Esophagus muscularis mucosa (tissue), 4 donors: ENCODE measurements around the gene FOXK1. TPM values are rescaled to one million over a fixed set of nuclear protein-coding genes. Genes with fewer than 3 reads are reported as not detected.

Experiments
- DNase-seq: peaks from one replicate; pipeline ENCODE4 v3.0.0-alpha.2; 2017; ENCODE audit errors: extremely low spot score
- H3K27ac ChIP-seq, 4 donors: fragments of 200-600 bp; sonication (generic); replicated peaks in 1 of 4; 1 replicate in 3 of 4; 2 replicates in 1 of 4; pipeline ENCODE4 v1.5.1; 2016 to 2019; ENCODE audit warnings: mild to moderate bottlenecking in 1 of 4
- H3K27me3 ChIP-seq, 4 donors: fragments of 200-600 bp; sonication (generic); one replicate each; pipeline versions ENCODE4 v1.5.1 to v1.6.0; 2016 to 2019
- H3K36me3 ChIP-seq, 4 donors: fragments of 200-600 bp; sonication (generic); one replicate each; pipeline ENCODE4 v1.5.1; 2016 to 2019
- H3K4me1 ChIP-seq, 4 donors: fragments of 200-600 bp; sonication (generic); one replicate each; pipeline ENCODE4 v1.5.1; 2016 to 2019
- H3K4me3 ChIP-seq, 4 donors: fragments of 200-600 bp; sonication (generic); 1 replicate in 2 of 4; 2 replicates in 2 of 4; pipeline ENCODE4 v1.5.1; 2016 to 2019; ENCODE audit warnings: mild to moderate bottlenecking in 4 of 4, moderate library complexity in 1 of 4
- H3K9me3 ChIP-seq, 4 donors: fragments of 200-600 bp; sonication (generic); 1 replicate in 3 of 4; 2 replicates in 1 of 4; pipeline ENCODE4 v1.5.1; 2016 to 2019
- CTCF ChIP-seq, 3 experiments: fragments of 200-600 bp in 2 of 3; fragments of 450-650 bp in 1 of 3; sonication (generic) in 2 of 3; IDR thresholded peaks; one replicate each; pipeline ENCODE4 v1.5.1; 2017 to 2019; ENCODE audit warnings: antibody characterized with exemption in 3 of 3, mild to moderate bottlenecking in 2 of 3, moderate library complexity in 1 of 3
- EP300 ChIP-seq: sonication (generic); formaldehyde crosslinking; IDR thresholded peaks from one replicate; pipeline ENCODE4 v1.6.1; 2017; ENCODE audit warnings: antibody characterized with exemption
- POLR2A ChIP-seq: fragments of 450-650 bp; IDR thresholded peaks from one replicate; pipeline ENCODE4 v1.6.1; 2017; ENCODE audit warnings: antibody characterized with exemption, moderate library complexity, mild to moderate bottlenecking, low read depth
- POLR2AphosphoS5 ChIP-seq, 2 donors: sonication (generic); formaldehyde crosslinking; IDR thresholded peaks; one replicate each; pipeline ENCODE4 v1.6.1; 2017; ENCODE audit warnings: antibody characterized with exemption in 2 of 2
- WGBS: methylation state at CpG from one replicate; pipeline ENCODE4 v1.1.5; 2018; 5-methylcytosine and 5-hydroxymethylcytosine counted together
- intact Hi-C: fragments of 100-400 bp; cut with DNase I; formaldehyde crosslinking; loops from one replicate; pipeline ENCODE4 v1.15.1; 2023
- total RNA-seq, 4 donors: library from RNA; depleted of rRNA; stranded (reverse); fragments of >200 nt; gene quantifications; one replicate each; pipeline versions ENCODE4 v1.1.0 to v1.2.1, GENCODE V29; 2016

Gene FOXK1
- total RNA-seq, 4 donors from 2014 or later, result 23.4 to 46.1 (median 36.3) TPM

- intact Hi-C loops, result no loop called here
- Histone ChIP-seq H3K4me3 (no peak overlapping the region), H3K36me3 (peaks cover 74 to 98% (median 94%) of the 10 kb centered on the region in 4 donors), H3K4me1 (peaks cover 6 to 9% (median 9%) of the 10 kb centered on the region in 4 donors), H3K27ac (no peak overlapping the region), H3K27me3 (no peaks in the 10 kb centered on the region), H3K9me3 (no peaks in the 10 kb centered on the region)
- TF ChIP-seq POLR2AphosphoS5 (IDR thresholded peaks at IDR 0.05) (no peak), CTCF (IDR thresholded peaks at IDR 0.05) (no peak), POLR2A (no peak), EP300 (no peak)
- 98% methylated on average over 16 of the region's 29 CpGs for WGBS
- DNase-seq, result no peak
These were observed 76.7 kb downstream of the FOXK1 start for GRCh38 chr7:4758791-4759190.

GRCh38 chr7:4759211-4759610 lies 77.1 kb downstream of the FOXK1 start:
- H3K9me3 ChIP-seq, result no peaks in the 10 kb centered on the region
- H3K27me3 ChIP-seq, result no peaks in the 10 kb centered on the region
- no peak for DNase-seq
- no peak overlapping the region for H3K4me3 ChIP-seq
- peaks cover 78 to 100% (median 98%) of the 10 kb centered on the region in 4 donors for H3K36me3 ChIP-seq
- no peak overlapping the region for H3K27ac ChIP-seq
- H3K4me1 ChIP-seq, result peaks cover 2 to 5% (median 5%) of the 10 kb centered on the region in 4 donors
- intact Hi-C loops, result no loop called here
- WGBS, result 97% methylated on average over 18 of the region's 40 CpGs
- TF ChIP-seq POLR2AphosphoS5 (IDR thresholded peaks at IDR 0.05) (no peak), POLR2A (no peak), CTCF (IDR thresholded peaks at IDR 0.05) (no peak), EP300 (no peak)

- no peak overlapping the region for H3K27ac ChIP-seq
- H3K27me3 ChIP-seq, result no peaks in the 10 kb centered on the region
- H3K4me1 ChIP-seq, result peaks cover 0 to 16% (median 9%) of the 10 kb centered on the region in 4 donors
- H3K36me3 ChIP-seq, result peaks cover 71 to 97% (median 95%) of the 10 kb centered on the region in 4 donors
- no peak for DNase-seq
- H3K4me3 ChIP-seq, result no peak overlapping the region
- H3K9me3 ChIP-seq, result no peaks in the 10 kb centered on the region
- TF ChIP-seq CTCF (IDR thresholded peaks at IDR 0.05) (no peak), POLR2AphosphoS5 (IDR thresholded peaks at IDR 0.05) (no peak), EP300 (no peak), POLR2A (no peak)
- intact Hi-C loops, result no loop called here
- WGBS, result 94% methylated on average over 20 of the region's 26 CpGs
These were observed 78.9 kb downstream of the FOXK1 start for GRCh38 chr7:4760952-4761351.

GRCh38 chr7:4762121-4763055 lies 80.3 kb downstream of the FOXK1 start:
- WGBS, result 96% methylated on average over 41 of the region's 54 CpGs
- Histone ChIP-seq H3K36me3 (peaks cover 59 to 95% (median 81%) of the 10 kb centered on the region in 4 donors), H3K4me3 (no peak overlapping the region), H3K27me3 (no peaks in the 10 kb centered on the region), H3K4me1 (peaks cover 0 to 29% (median 23%) of the 10 kb centered on the region in 4 donors), H3K9me3 (no peaks in the 10 kb centered on the region), H3K27ac (no peak overlapping the region)
- TF ChIP-seq EP300 (no peak), POLR2A (no peak), CTCF (IDR thresholded peaks at IDR 0.05) (no peak), POLR2AphosphoS5 (IDR thresholded peaks at IDR 0.05) (no peak)
- DNase-seq, result no peak
- intact Hi-C loops, result no loop called here
